Ascending aorta (tissue), 2 donors: Measurements from ENCODE around the gene ABCA10. TPM values are rescaled to one million over a fixed set of nuclear protein-coding genes. Genes with fewer than 3 reads are reported as not detected.
"Not testable (repeated sequence)": the region's sequence is repeated elsewhere in the genome, so short reads cannot be mapped to it uniquely, and the experiment has no call there.

Experiments
- DNase-seq, 2 donors: peaks; one replicate each; pipeline ENCODE4 v3.0.0-alpha.2; 2019; ENCODE audit warnings: low spot score in 2 of 2
- H3K27ac ChIP-seq, 2 donors: fragments of 200-600 bp; sonication (generic); one replicate each; pipeline ENCODE4 v1.5.1; 2016 to 2017; ENCODE audit warnings: mild to moderate bottlenecking in 1 of 2
- H3K27me3 ChIP-seq: fragments of 200-600 bp; sonication (generic); one replicate; pipeline ENCODE4 v1.5.1; 2017
- H3K36me3 ChIP-seq, 2 donors: fragments of 200-600 bp; sonication (generic); one replicate each; pipeline ENCODE4 v1.5.1; 2016
- H3K4me1 ChIP-seq, 2 donors: fragments of 200-600 bp; sonication (generic); one replicate each; pipeline ENCODE4 v1.5.1; 2016 to 2017; ENCODE audit warnings: mild to moderate bottlenecking in 1 of 2
- H3K4me3 ChIP-seq, 2 donors: fragments of 200-600 bp; sonication (generic); one replicate each; pipeline ENCODE4 v1.5.1; 2016 to 2017; ENCODE audit warnings: mild to moderate bottlenecking in 1 of 2
- H3K9me3 ChIP-seq, 2 donors: fragments of 200-600 bp; sonication (generic); one replicate each; pipeline ENCODE4 v1.5.1; 2016
- CTCF ChIP-seq, 3 experiments: fragments of 200-600 bp in 2 of 3; fragments of 450-650 bp in 1 of 3; sonication (generic) in 2 of 3; IDR thresholded peaks; one replicate each; pipeline ENCODE4 v1.5.1; 2016 to 2019; ENCODE audit warnings: antibody characterized with exemption in 3 of 3, mild to moderate bottlenecking in 1 of 3, moderate library complexity in 1 of 3
- intact Hi-C: fragments of 100-400 bp; cut with DNase I; formaldehyde crosslinking; loops from one replicate; pipeline ENCODE4 v1.15.1; 2023
- total RNA-seq: library from RNA; depleted of rRNA; stranded (reverse); fragments of >200 nt; gene quantifications from one replicate; pipeline ENCODE4 v1.1.0, GENCODE V29; 2016

The ABCA10 gene
- total RNA-seq, 1 donor from 2014 or later: 6.8 TPM

DNA sequence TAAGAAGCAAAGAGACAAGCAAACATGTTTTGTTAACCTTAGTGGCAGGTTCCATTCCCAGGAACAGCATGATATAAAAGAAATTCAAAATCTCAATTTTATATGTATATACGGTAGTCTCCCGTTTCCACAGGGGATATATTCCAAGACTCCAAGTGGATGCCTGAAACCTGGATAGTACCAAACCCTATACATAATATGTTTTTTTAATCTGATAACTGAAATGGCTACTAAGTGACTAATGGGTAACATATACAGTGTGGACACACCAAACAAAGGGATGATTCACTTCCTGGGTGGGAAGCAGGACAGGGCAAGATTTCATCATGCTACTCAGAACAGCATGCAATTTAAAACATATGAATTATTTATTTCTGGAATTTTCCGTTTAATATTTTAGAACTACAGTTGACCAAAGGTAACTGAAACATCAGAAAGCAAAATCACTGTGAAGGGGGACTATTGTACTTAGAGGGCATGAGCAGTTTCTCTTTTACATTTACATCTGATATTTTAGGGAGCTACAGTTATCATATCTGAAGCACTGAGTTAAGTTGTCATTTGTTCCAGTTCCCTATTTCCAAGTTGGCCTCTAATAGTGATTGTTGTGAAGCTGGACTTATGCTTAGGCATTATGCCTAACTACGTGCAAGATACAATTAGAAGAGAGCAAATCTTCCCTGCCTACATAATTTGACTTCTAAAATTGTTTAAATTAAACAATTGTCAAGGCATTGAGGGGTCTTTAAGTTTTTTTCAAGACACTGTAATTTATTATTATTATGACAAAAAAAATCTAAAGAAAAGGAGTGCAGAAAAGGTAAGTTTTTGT, 52.8 kb downstream of the ABCA10 start:
- Histone ChIP-seq H3K27me3 (no peaks in the 10 kb centered on the region), H3K36me3 (no peaks in the 10 kb centered on the region), H3K9me3 (no peaks in the 10 kb centered on the region), H3K4me3 (no peak overlapping the region), H3K27ac (no peak overlapping the region), H3K4me1 (no peaks in the 10 kb centered on the region)
- intact Hi-C loops: no loop called here
- no peak for TF ChIP-seq CTCF (IDR thresholded peaks at IDR 0.05)
- DNase-seq: no peak

- Histone ChIP-seq H3K4me1 (no peaks in the 10 kb centered on the region), H3K4me3 (no peak overlapping the region), H3K36me3 (no peaks in the 10 kb centered on the region), H3K9me3 (no peaks in the 10 kb centered on the region), H3K27me3 (no peaks in the 10 kb centered on the region), H3K27ac (no peak overlapping the region)
- DNase-seq: no peak
- TF ChIP-seq CTCF (IDR thresholded peaks at IDR 0.05): no peak
- intact Hi-C loops: no loop called here
Observed at GRCh38 chr17:69175262-69175624, 53.4 kb downstream of the ABCA10 start.

DNA sequence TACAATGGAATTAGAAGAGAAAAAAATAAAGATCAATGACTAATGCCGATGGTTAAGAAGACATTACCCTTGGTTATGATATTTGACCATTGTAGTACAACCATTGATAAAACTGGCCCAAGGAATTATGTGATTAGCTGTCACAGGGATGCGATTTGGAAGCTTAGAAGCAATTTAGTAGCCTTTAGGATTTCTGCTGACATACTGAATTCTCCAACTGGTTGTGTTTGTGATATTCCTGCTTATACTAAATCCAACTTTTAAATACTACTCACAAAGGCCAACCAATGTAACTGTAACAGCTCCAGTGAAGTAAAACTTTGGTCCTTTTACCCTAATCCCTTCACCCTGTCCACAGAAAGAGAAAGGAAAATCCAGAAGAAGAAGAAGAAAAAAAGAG, 55.5 kb downstream of the ABCA10 start:
- no peak overlapping the region for H3K27ac ChIP-seq
- H3K4me3 ChIP-seq: no peak overlapping the region
- H3K4me1 ChIP-seq: no peaks in the 10 kb centered on the region
- H3K9me3 ChIP-seq: no peaks in the 10 kb centered on the region
- TF ChIP-seq CTCF (IDR thresholded peaks at IDR 0.05): no peak
- H3K27me3 ChIP-seq: no peaks in the 10 kb centered on the region
- DNase-seq: no peak
- intact Hi-C loops: no loop called here
- H3K36me3 ChIP-seq: no peaks in the 10 kb centered on the region

- intact Hi-C loops: no loop called here
- H3K27ac ChIP-seq: no peak overlapping the region
- TF ChIP-seq CTCF (IDR thresholded peaks at IDR 0.05): no peak
- H3K4me1 ChIP-seq: no peaks in the 10 kb centered on the region
- no peak overlapping the region for H3K4me3 ChIP-seq
- no peak for DNase-seq
- no peaks in the 10 kb centered on the region for H3K27me3 ChIP-seq
- no peaks in the 10 kb centered on the region for H3K36me3 ChIP-seq
- H3K9me3 ChIP-seq: no peaks in the 10 kb centered on the region
Observed at GRCh38 chr17:69170377-69170776, 58.2 kb downstream of the ABCA10 start.

GRCh38 chr17:69168642-69169041, 60.0 kb downstream of the ABCA10 start:
- intact Hi-C loops, DNase-seq: not testable (repeated sequence)

DNA sequence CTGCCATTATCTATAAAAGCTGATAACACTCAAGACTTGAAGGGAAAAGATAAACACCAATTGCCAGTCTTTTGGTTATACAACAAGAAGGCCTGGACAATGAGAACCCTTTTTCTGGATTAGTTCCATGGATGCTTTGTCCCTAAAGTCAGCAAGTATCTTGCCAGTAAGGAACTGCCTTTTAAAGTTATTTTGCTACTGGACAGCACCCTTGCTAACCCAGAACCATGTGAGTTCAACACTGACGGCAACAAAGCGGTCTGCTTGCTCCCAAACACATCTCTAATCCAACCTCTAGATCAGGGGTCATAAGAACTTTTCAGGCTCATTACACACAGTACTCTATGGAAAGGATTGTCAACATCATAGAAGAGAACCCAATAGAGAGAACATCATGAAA, 61.7 kb downstream of the ABCA10 start:
- Histone ChIP-seq H3K36me3 (no peaks in the 10 kb centered on the region), H3K27me3 (no peaks in the 10 kb centered on the region), H3K4me3 (no peak overlapping the region), H3K4me1 (no peaks in the 10 kb centered on the region), H3K9me3 (no peaks in the 10 kb centered on the region), H3K27ac (no peak overlapping the region)
- no peak for DNase-seq
- no peak for TF ChIP-seq CTCF (IDR thresholded peaks at IDR 0.05)
- intact Hi-C loops: no loop called here

More at GRCh38 chr17:69168642-69169041, 60.0 kb downstream of the ABCA10 start:
- not testable (repeated sequence) for H3K36me3 ChIP-seq, H3K27ac ChIP-seq, H3K4me3 ChIP-seq, H3K4me1 ChIP-seq, H3K9me3 ChIP-seq, H3K27me3 ChIP-seq
